Testis (tissue), 3 donors: ENCODE measurements around the gene SLIT3. TPM values are rescaled to one million over a fixed set of nuclear protein-coding genes. Genes with fewer than 3 reads are reported as not detected.

ENCODE experiments used
- DNase-seq: peaks from one replicate; pipeline ENCODE4 v3.0.0-alpha.2; 2019
- H3K27ac ChIP-seq, 2 donors: fragments of 200-600 bp; sonication (generic); one replicate each; pipeline ENCODE4 v1.5.1; 2019
- H3K27me3 ChIP-seq: fragments of 200-600 bp; sonication (generic); one replicate; pipeline ENCODE4 v1.5.1; 2019
- H3K36me3 ChIP-seq: fragments of 200-600 bp; sonication (generic); one replicate; pipeline ENCODE4 v1.5.1; 2017; ENCODE audit warnings: low read depth; ENCODE audit errors: missing control alignments
- H3K4me1 ChIP-seq: fragments of 200-600 bp; sonication (generic); one replicate; pipeline ENCODE4 v1.5.1; 2019
- H3K4me3 ChIP-seq, 2 donors: fragments of 200-600 bp; sonication (generic); one replicate each; pipeline ENCODE4 v1.5.1; 2017 to 2019
- H3K9me3 ChIP-seq: fragments of 200-600 bp; sonication (generic); one replicate; pipeline ENCODE4 v1.5.1; 2017
- CTCF ChIP-seq, 3 experiments: fragments of 450-650 bp in 2 of 3; fragments of 200-600 bp in 1 of 3; sonication (generic) in 1 of 3; IDR thresholded peaks; one replicate each; pipeline ENCODE4 v1.5.1; 2016 to 2019; ENCODE audit warnings: antibody characterized with exemption in 3 of 3, mild to moderate bottlenecking in 2 of 3, moderate library complexity in 1 of 3
- POLR2A ChIP-seq: fragments of 450-650 bp; IDR thresholded peaks from one replicate; pipeline ENCODE4 v1.6.1; 2017; ENCODE audit warnings: antibody characterized with exemption, mild to moderate bottlenecking, moderate library complexity
- WGBS, 2 donors: methylation state at CpG; one replicate each; pipeline ENCODE4 v1.1.5; 2018; 5-methylcytosine and 5-hydroxymethylcytosine counted together
- intact Hi-C: fragments of 100-400 bp; cut with DNase I; formaldehyde crosslinking; loops from one replicate; pipeline ENCODE4 v1.15.1; 2023; ENCODE audit warnings: low total_unique reads
- polyA plus RNA-seq: library from polyadenylated mRNA; stranded (reverse); fragments of 350-450 nt; fragmentation: Illumina TruSeq; extraction: RNeasy Lipid Tissue Mini Kit (QIAGEN cat#74804); gene quantifications from one replicate; pipeline ENCODE4 v1.2.3, GENCODE V29; 2014; ENCODE audit warnings: low read depth, low replicate concordance; ENCODE audit not compliant: insufficient read depth
- total RNA-seq, 2 donors: library from RNA; depleted of rRNA; stranded (reverse); fragments of >200 nt; gene quantifications; one replicate each; pipeline ENCODE4 v1.2.3, GENCODE V29; 2016

SLIT3 gene
- total and polyA plus RNA-seq, 3 donors from 2014 or later = 4.8 to 23.2 (median 7.8) TPM

- DNase-seq = no peak
- no peak overlapping the region for H3K4me3 ChIP-seq
- TF ChIP-seq CTCF (IDR thresholded peaks at IDR 0.05) (no peak), POLR2A (no peak)
- WGBS, 2 donors = 70 to 71% methylated on average over 4 of the region's 4 CpGs
- intact Hi-C loops = no loop called here
- no peak overlapping the region for H3K27ac ChIP-seq
- H3K4me1 ChIP-seq = no peaks in the 10 kb centered on the region
- no peaks in the 10 kb centered on the region for H3K27me3 ChIP-seq
- H3K36me3 ChIP-seq = no peaks in the 10 kb centered on the region
- no peaks in the 10 kb centered on the region for H3K9me3 ChIP-seq
Observed at GRCh38 chr5:168813184-168813968, 487.6 kb downstream of the SLIT3 start.

DNA sequence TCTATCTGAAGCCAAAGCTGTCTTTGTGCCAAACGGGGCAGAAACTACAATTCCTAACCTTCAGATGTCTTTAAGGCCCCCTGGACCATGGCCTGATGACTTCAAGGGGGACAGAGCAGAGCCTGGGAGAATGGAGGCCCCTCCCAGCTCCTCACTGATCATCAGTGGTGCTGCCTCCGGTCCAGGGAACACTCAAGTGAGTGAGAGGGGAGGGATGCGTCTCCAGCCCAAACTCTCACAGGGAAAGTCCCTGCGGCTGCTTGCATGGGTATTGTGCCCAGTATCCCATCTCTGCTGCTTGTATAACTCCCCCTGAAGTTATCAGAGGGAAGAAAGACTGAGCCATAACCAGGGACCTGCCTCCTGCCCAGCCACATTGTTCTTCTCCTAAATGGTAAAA lies 490.3 kb downstream of the SLIT3 start:
- H3K36me3 ChIP-seq = no peaks in the 10 kb centered on the region
- no peaks in the 10 kb centered on the region for H3K9me3 ChIP-seq
- no peak overlapping the region for H3K4me3 ChIP-seq
- H3K27me3 ChIP-seq = no peaks in the 10 kb centered on the region
- no peak for DNase-seq
- 76 to 88% methylated on average over 2 to 4 of the region's 4 CpGs for WGBS, 2 donors
- TF ChIP-seq POLR2A (no peak), CTCF (IDR thresholded peaks at IDR 0.05) (no peak)
- H3K27ac ChIP-seq = no peak overlapping the region
- intact Hi-C loops = no loop called here
- H3K4me1 ChIP-seq = no peaks in the 10 kb centered on the region

DNA sequence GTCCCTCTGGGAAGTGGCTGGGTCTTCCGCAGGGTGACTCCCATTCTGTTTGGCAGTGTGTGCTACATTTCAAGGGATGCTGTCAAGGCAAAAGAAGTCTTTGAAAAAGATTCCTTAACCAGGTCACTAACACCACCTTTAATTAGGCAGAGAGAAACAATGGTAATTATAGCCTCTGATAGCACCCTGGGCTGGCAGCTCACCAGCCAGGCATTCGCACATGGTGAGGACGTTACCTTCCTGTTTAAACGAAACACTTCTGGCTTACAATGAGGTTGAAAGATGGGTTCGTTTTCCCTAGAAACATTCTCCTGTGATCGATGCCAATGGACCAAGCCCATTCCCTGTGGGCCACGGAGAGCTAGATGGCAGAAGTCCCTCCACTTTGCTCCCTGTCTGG lies 491.7 kb downstream of the SLIT3 start:
- Histone ChIP-seq H3K9me3 (no peaks in the 10 kb centered on the region), H3K27me3 (no peaks in the 10 kb centered on the region), H3K36me3 (no peaks in the 10 kb centered on the region), H3K27ac (no peak overlapping the region), H3K4me1 (no peaks in the 10 kb centered on the region), H3K4me3 (no peak overlapping the region)
- DNase-seq = no peak
- no peak for TF ChIP-seq CTCF (IDR thresholded peaks at IDR 0.05)
- TF ChIP-seq POLR2A = no peak
- WGBS, 2 donors = 84 to 87% methylated on average over 7 of the region's 7 CpGs
- intact Hi-C loops = no loop called here

DNA sequence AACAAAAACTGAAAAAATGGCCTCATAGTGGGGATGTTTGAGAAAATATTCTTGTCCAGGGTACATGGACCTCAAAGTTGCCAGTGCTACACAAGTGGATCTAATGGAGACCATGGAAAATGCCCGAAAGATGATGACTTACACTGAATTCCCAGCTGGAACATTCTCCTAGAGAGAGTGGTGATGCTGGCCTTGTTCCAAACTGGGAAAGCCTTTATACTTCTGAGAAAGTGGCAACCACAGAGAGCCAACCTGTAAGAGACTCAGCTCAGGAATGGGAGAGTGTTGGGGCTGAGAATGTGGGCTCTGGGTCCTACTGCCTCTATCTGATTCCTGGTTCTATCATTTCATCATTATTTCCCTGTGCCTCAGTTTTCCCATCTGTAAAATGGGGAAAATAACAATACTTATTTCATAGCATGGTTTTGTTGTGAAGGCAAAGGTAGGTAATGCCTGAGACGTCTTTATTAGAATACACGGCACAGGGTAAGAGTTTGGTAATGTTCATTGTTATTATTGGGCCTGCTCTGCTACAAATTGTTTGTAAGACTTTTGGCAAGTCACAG lies 492.8 kb downstream of the SLIT3 start:
- H3K27me3 ChIP-seq = no peaks in the 10 kb centered on the region
- no peaks in the 10 kb centered on the region for H3K36me3 ChIP-seq
- no peak for DNase-seq
- no peak overlapping the region for H3K4me3 ChIP-seq
- intact Hi-C loops = no loop called here
- TF ChIP-seq POLR2A (no peak), CTCF (IDR thresholded peaks at IDR 0.05) (no peak)
- H3K4me1 ChIP-seq = no peaks in the 10 kb centered on the region
- no peaks in the 10 kb centered on the region for H3K9me3 ChIP-seq
- H3K27ac ChIP-seq = no peak overlapping the region
- WGBS, 2 donors = 82 to 91% methylated on average over 3 of the region's 3 CpGs

GRCh38 chr5:168807287-168807686 lies 493.7 kb downstream of the SLIT3 start:
- H3K27ac ChIP-seq = no peak overlapping the region
- no peaks in the 10 kb centered on the region for H3K9me3 ChIP-seq
- no peaks in the 10 kb centered on the region for H3K27me3 ChIP-seq
- H3K4me1 ChIP-seq = no peaks in the 10 kb centered on the region
- H3K36me3 ChIP-seq = no peaks in the 10 kb centered on the region
- TF ChIP-seq POLR2A = no peak
- TF ChIP-seq CTCF (IDR thresholded peaks at IDR 0.05) = no peak
- H3K4me3 ChIP-seq = no peak overlapping the region
- intact Hi-C loops = no loop called here
- no peak for DNase-seq
